OCI-LY1 (cell line): Measurements from ENCODE around the gene MN1.

Source experiments
- H2AFZ ChIP-seq: fragments of 200-600 bp; sonication (generic), shearing (Covaris generic); 2 replicates; pipeline ENCODE4 v1.6.0; 2014; ENCODE audit warnings: antibody characterized with exemption, mild to moderate bottlenecking, low read length
- H3F3A ChIP-seq: fragments of 200-600 bp; sonication (generic), shearing (Covaris generic); 2 replicates; pipeline ENCODE4 v1.6.0; 2014; ENCODE audit warnings: mild to moderate bottlenecking, antibody characterized with exemption, low read length, moderate library complexity; ENCODE audit not compliant: insufficient read depth
- H3K27ac ChIP-seq: fragments of 200-600 bp; sonication (generic); 2 replicates; pipeline ENCODE4 v1.5.1; 2014; ENCODE audit warnings: low read length, mixed run types, mild to moderate bottlenecking, low read depth; ENCODE audit not compliant: poor library complexity, severe bottlenecking
- H3K27me3 ChIP-seq: fragments of 200-600 bp; sonication (generic); 2 replicates; pipeline ENCODE4 v1.6.0; 2014; ENCODE audit warnings: antibody characterized with exemption, mild to moderate bottlenecking, low read length, moderate library complexity; ENCODE audit not compliant: insufficient read depth
- H3K36me3 ChIP-seq: fragments of 200-600 bp; sonication (generic); 2 replicates; pipeline ENCODE4 v1.6.1; 2014; ENCODE audit warnings: mild to moderate bottlenecking, antibody characterized with exemption, low read length, moderate library complexity, mixed read lengths; ENCODE audit not compliant: insufficient read depth
- H3K4me1 ChIP-seq: fragments of 200-600 bp; sonication (generic); 2 replicates; pipeline ENCODE4 v1.5.1; 2014; ENCODE audit warnings: mild to moderate bottlenecking, low read length, moderate library complexity; ENCODE audit not compliant: insufficient read depth, severe bottlenecking
- H3K4me2 ChIP-seq: fragments of 200-600 bp; sonication (generic), shearing (Covaris generic); 2 replicates; pipeline ENCODE4 v1.6.1; 2014; ENCODE audit warnings: low read length
- H3K4me3 ChIP-seq: fragments of 200-600 bp; sonication (generic); 2 replicates; pipeline ENCODE4 v1.5.1; 2014; ENCODE audit warnings: low read length, low read depth, mild to moderate bottlenecking, mixed read lengths; ENCODE audit not compliant: poor library complexity, severe bottlenecking
- H3K79me2 ChIP-seq: fragments of 200-600 bp; shearing (Covaris generic); 2 replicates; pipeline ENCODE4 v1.6.1; 2016; ENCODE audit warnings: mixed run types, low read length, mixed read lengths; ENCODE audit not compliant: insufficient read depth
- H3K9ac ChIP-seq: fragments of 200-600 bp; sonication (generic), shearing (Covaris generic); 2 replicates; pipeline ENCODE4 v1.6.1; 2014; ENCODE audit warnings: mild to moderate bottlenecking, low read length, mixed read lengths
- H3K9me2 ChIP-seq: fragments of 200-600 bp; sonication (generic), shearing (Covaris generic); 2 replicates; pipeline ENCODE4 v1.6.1; 2014; ENCODE audit warnings: low read depth, mild to moderate bottlenecking, low read length, mixed read lengths
- H3K9me3 ChIP-seq: fragments of 200-600 bp; shearing (Covaris generic); 2 replicates; pipeline ENCODE4 v1.6.1; 2014; ENCODE audit warnings: low read length, mixed read lengths
- H4K20me1 ChIP-seq: fragments of 200-600 bp; sonication (generic), shearing (Covaris generic); 2 replicates; pipeline ENCODE4 v1.6.0; 2016; ENCODE audit warnings: mild to moderate bottlenecking, low read length; ENCODE audit not compliant: insufficient read depth
- CTCF ChIP-seq: fragments of 200-600 bp; sonication (generic), shearing (Covaris generic); IDR thresholded peaks from 2 replicates; pipeline ENCODE4 v1.5.1; 2017; ENCODE audit warnings: mild to moderate bottlenecking, antibody characterized with exemption, low read length, moderate library complexity, mixed read lengths
- EZH2 ChIP-seq: fragments of 200-600 bp; sonication (generic), shearing (Covaris generic); IDR thresholded peaks from 2 replicates; pipeline ENCODE4 v1.8.0; 2017; ENCODE audit warnings: borderline replicate concordance, mixed run types, mild to moderate bottlenecking, antibody characterized with exemption, low read length, moderate library complexity, mixed read lengths

Gene MN1

GRCh38 chr22:27798511-27799014 lies 3.0 kb downstream of the MN1 start:
- TF ChIP-seq EZH2 (no peak), CTCF (no peak)
- H3F3A ChIP-seq: no peaks in the 10 kb centered on the region
- no peak overlapping the region for H3K4me2 ChIP-seq
- H3K9me2 ChIP-seq: no peaks in the 10 kb centered on the region
- H3K9ac ChIP-seq: no peak overlapping the region
- H3K4me1 ChIP-seq: no peaks in the 10 kb centered on the region
- H3K4me3 ChIP-seq: no peak overlapping the region
- no peak overlapping the region for H2AFZ ChIP-seq
- H3K27ac ChIP-seq: no peak overlapping the region
- no peaks in the 10 kb centered on the region for H3K27me3 ChIP-seq
- no peaks in the 10 kb centered on the region for H4K20me1 ChIP-seq
- no peaks in the 10 kb centered on the region for H3K36me3 ChIP-seq
- H3K9me3 ChIP-seq: no peaks in the 10 kb centered on the region
- no peaks in the 10 kb centered on the region for H3K79me2 ChIP-seq

GRCh38 chr22:27797520-27798391 lies 3.8 kb downstream of the MN1 start:
- no peak for TF ChIP-seq EZH2
- TF ChIP-seq CTCF: no peak
- Histone ChIP-seq H4K20me1 (no peaks in the 10 kb centered on the region), H3K27ac (no peak overlapping the region), H3K79me2 (no peaks in the 10 kb centered on the region), H3F3A (no peaks in the 10 kb centered on the region), H3K4me1 (no peaks in the 10 kb centered on the region), H2AFZ (no peak overlapping the region), H3K4me3 (no peak overlapping the region), H3K4me2 (no peak overlapping the region), H3K9me3 (no peaks in the 10 kb centered on the region), H3K9ac (no peak overlapping the region), H3K36me3 (no peaks in the 10 kb centered on the region), H3K9me2 (no peaks in the 10 kb centered on the region), H3K27me3 (no peaks in the 10 kb centered on the region)

GRCh38 chr22:27796829-27797519 lies 4.6 kb downstream of the MN1 start:
- Histone ChIP-seq H3K9me2 (no peaks in the 10 kb centered on the region), H3K79me2 (no peaks in the 10 kb centered on the region), H3K9ac (no peak overlapping the region), H3K9me3 (no peaks in the 10 kb centered on the region), H3K27ac (no peak overlapping the region), H4K20me1 (no peaks in the 10 kb centered on the region), H3K4me2 (no peak overlapping the region), H3F3A (no peaks in the 10 kb centered on the region), H3K4me1 (no peaks in the 10 kb centered on the region), H3K36me3 (no peaks in the 10 kb centered on the region), H3K27me3 (no peaks in the 10 kb centered on the region), H2AFZ (no peak overlapping the region), H3K4me3 (no peak overlapping the region)
- TF ChIP-seq EZH2 (no peak), CTCF (no peak)
